HepG2 (cell line): ENCODE results near the gene GCN1. TPM values are rescaled to one million over a fixed set of nuclear protein-coding genes. Genes with fewer than 3 reads are reported as not detected.

Experiments
- ATAC-seq: fragments of 200-7000 bp; cut with Tn5 transposase; 3 replicates; pipeline ENCODE4 v1.9.1; 2020; ENCODE audit warnings: mild to moderate bottlenecking, moderate library complexity
- BruUV-seq: library from RNA; stranded (reverse); fragments of 400-500 nt; replicated peaks from 2 replicates; lab custom pipeline; 2021; lab: Mats Ljungman, UMichigan
- CTCF ChIA-PET: fragments of 300-600 bp; formaldehyde crosslinking; extraction: SDS; loops from one replicate; lab custom pipeline; 2021; ENCODE audit warnings: low total read pairs, inconsistent platforms, low intra/inter-chr PET ratio; lab: Yijun Ruan, JAX
- POLR2A ChIA-PET: fragments of 350-600 bp; sonication (Branson Sonifier 250); formaldehyde crosslinking; loops from one replicate; lab custom pipeline; 2020; ENCODE audit warnings: antibody characterized with exemption, inconsistent platforms; lab: Yijun Ruan, JAX
- DNase-seq: peaks from one replicate; pipeline ENCODE4 v3.0.0-alpha.2; 2015; ENCODE audit warnings: low spot score
- FAIRE-seq: peaks from 3 replicates; lab custom pipeline; 2011; peaks lifted over from hg19 to GRCh38; lab: Jason Lieb, UNC
- H2AFZ ChIP-seq: one replicate; pipeline ENCODE4 v1.6.1; 2011; ENCODE audit warnings: low read length, inconsistent platforms
- H3K27ac ChIP-seq: fragments of 300-600 bp; 3 replicates; pipeline ENCODE4 v1.8.0; 2011; ENCODE audit warnings: mixed run types, mild to moderate bottlenecking, mixed read lengths, low read length, inconsistent platforms; ENCODE audit not compliant: insufficient read depth; ENCODE audit errors: extremely low read length
- H3K27me3 ChIP-seq, 2 experiments: fragments of 200-600 bp in 1 of 2; 2 replicates in 1 of 2; 3 replicates in 1 of 2; pipeline versions ENCODE4 v1.6.0 to v1.8.0; 2011; ENCODE audit warnings: low read length in 2 of 2, mild to moderate bottlenecking in 2 of 2, moderate library complexity in 2 of 2, inconsistent platforms in 1 of 2; ENCODE audit not compliant: insufficient read depth in 2 of 2, control insufficient read depth in 1 of 2
- H3K36me3 ChIP-seq, 2 experiments: fragments of 200-600 bp in 1 of 2; replicated peaks in 1 of 2; 2 replicates in 1 of 2; 3 replicates in 1 of 2; pipeline versions ENCODE4 v1.5.1 to v1.8.0; 2011; ENCODE audit warnings: low read length in 2 of 2, inconsistent platforms in 1 of 2; ENCODE audit not compliant: insufficient read depth in 2 of 2, control insufficient read depth in 1 of 2
- H3K4me1 ChIP-seq: 2 replicates; pipeline ENCODE4 v1.5.1; 2012; ENCODE audit warnings: low read length, inconsistent platforms; ENCODE audit not compliant: insufficient read depth
- H3K4me2 ChIP-seq: 2 replicates; pipeline ENCODE4 v1.6.0; 2011; ENCODE audit warnings: low read depth, low read length, inconsistent platforms
- H3K4me3 ChIP-seq, 3 experiments: fragments of 200-600 bp in 1 of 3; sonication (generic), shearing (Covaris generic) in 1 of 3; replicated peaks in 1 of 3; 2 replicates each; pipeline ENCODE4 v1.5.1; 2011 to 2016; ENCODE audit warnings: low read length in 3 of 3, inconsistent platforms in 2 of 3, low read depth in 2 of 3, mild to moderate bottlenecking in 2 of 3, control low read depth in 1 of 3, mixed read lengths in 1 of 3; ENCODE audit not compliant: insufficient read depth in 1 of 3
- H3K79me2 ChIP-seq: one replicate; pipeline ENCODE4 v1.6.1; 2011; ENCODE audit warnings: low read length, inconsistent platforms; ENCODE audit not compliant: insufficient read depth
- H3K9ac ChIP-seq: 2 replicates; pipeline ENCODE4 v1.6.0; 2011; ENCODE audit warnings: mild to moderate bottlenecking, low read depth, low read length, inconsistent platforms; ENCODE audit not compliant: insufficient read depth
- H3K9me3 ChIP-seq: 2 replicates; pipeline ENCODE4 v1.5.1; 2012; ENCODE audit warnings: mild to moderate bottlenecking, low read length
- H4K20me1 ChIP-seq: 2 replicates; pipeline ENCODE4 v1.6.0; 2011; ENCODE audit warnings: inconsistent platforms, mild to moderate bottlenecking, low read length, moderate library complexity; ENCODE audit not compliant: insufficient read depth
- ATAD3A ChIP-seq: sonication (generic); formaldehyde crosslinking; IDR thresholded peaks from 2 replicates; pipeline ENCODE4 v1.4.0; 2020; ENCODE audit warnings: missing genetic modification reagents
- ATM ChIP-seq: fragments of 450-650 bp; IDR thresholded peaks from 2 replicates; pipeline ENCODE4 v1.7.1; 2017; ENCODE audit warnings: mild to moderate bottlenecking, borderline replicate concordance
- BRF2 ChIP-seq: sonication (generic); formaldehyde crosslinking; IDR thresholded peaks from 2 replicates; pipeline ENCODE4 v1.8.1; 2022; ENCODE audit warnings: mild to moderate bottlenecking, missing genetic modification reagents
- FOXK2 ChIP-seq: fragments of 450-650 bp; IDR thresholded peaks from 2 replicates; pipeline ENCODE4 v1.6.1; 2016
- GABPA ChIP-seq, 2 experiments: IDR thresholded peaks; 2 replicates each; pipeline ENCODE4 v1.6.1; 2011 to 2016; ENCODE audit warnings: low read depth in 2 of 2, low read length in 1 of 2, missing biosample characterization in 1 of 2, missing genetic modification characterization in 1 of 2
- HOXA3 ChIP-seq: sonication (generic); formaldehyde crosslinking; IDR thresholded peaks from 2 replicates; pipeline ENCODE4 v1.5.0; 2020; ENCODE audit warnings: missing genetic modification reagents
- MAX ChIP-seq: IDR thresholded peaks from 2 replicates; pipeline ENCODE4 v1.6.1; 2012; ENCODE audit warnings: inconsistent platforms
- MEIS2 ChIP-seq: sonication (generic); formaldehyde crosslinking; IDR thresholded peaks from 2 replicates; pipeline ENCODE4 v1.9.0; 2021; ENCODE audit warnings: mild to moderate bottlenecking, missing genetic modification reagents
- ZBTB20 ChIP-seq: sonication (generic); formaldehyde crosslinking; IDR thresholded peaks from 2 replicates; pipeline ENCODE4 v1.8.1; 2023; ENCODE audit warnings: missing genetic modification reagents, low read depth, mild to moderate bottlenecking, borderline replicate concordance
- ZFP1 ChIP-seq: IDR thresholded peaks from 2 replicates; pipeline ENCODE4 v1.6.1; 2016
- ZNF710 ChIP-seq: sonication (generic); formaldehyde crosslinking; IDR thresholded peaks from 2 replicates; pipeline ENCODE4 v1.5.0; 2020; ENCODE audit warnings: mild to moderate bottlenecking, missing genetic modification reagents, borderline replicate concordance
- WGBS: methylation state at CpG from one replicate; pipeline ENCODE4 v1.1.6; 2017; ENCODE audit warnings: low lambda C conversion rate; 5-methylcytosine and 5-hydroxymethylcytosine counted together
- in situ Hi-C: cut with HindIII; loops from 2 replicates; pipeline ENCODE4 v1.10.0; 2017; ENCODE audit warnings: low pct_unique_long_range_greater_than_20kb; ENCODE audit not compliant: extremely low pct_ligation_motif_present
- intact Hi-C: fragments of 100-400 bp; cut with micrococcal nuclease; formaldehyde crosslinking; loops from one replicate; pipeline ENCODE4 v1.10.0; 2022; ENCODE audit not compliant: unreplicated experiment
- polyA plus RNA-seq, 8 experiments: library from polyadenylated mRNA; depleted of rRNA in 3 of 8; stranded (reverse) in 7 of 8; unstranded in 1 of 8; fragments of >200 nt; fragmentation: Illumina TruSeq in 4 of 8; extraction: Trizol in 4 of 8; gene quantifications; 2 replicates each; pipeline versions ENCODE4 v1.2.1 to v1.2.3, GENCODE V29; 2011 to 2016; ENCODE audit warnings: low read depth in 4 of 8, missing spikeins in 1 of 8, mixed read lengths in 1 of 8; ENCODE audit not compliant: insufficient read depth in 1 of 8
- total RNA-seq, 5 experiments: library from RNA; depleted of rRNA; stranded (reverse); fragments of >200 nt; fragmentation: Illumina TruSeq; extraction: Trizol; gene quantifications; 2 replicates each; pipeline ENCODE4 v1.2.3, GENCODE V29; 2016; ENCODE audit warnings: low read depth in 1 of 5
- TF ChIP-seq, protein P1 (sequence below): sonication (generic); formaldehyde crosslinking; IDR thresholded peaks from 2 replicates; pipeline ENCODE4 v1.5.0; 2020; ENCODE audit warnings: missing genetic modification reagents, mild to moderate bottlenecking, borderline replicate concordance

GCN1 gene
- total and polyA plus RNA-seq, 2 of the 13 experiments (the other 11 are each of a cell fraction or from before 2014, with no cell fraction given) = 58.2 to 83.0 TPM

DNA sequence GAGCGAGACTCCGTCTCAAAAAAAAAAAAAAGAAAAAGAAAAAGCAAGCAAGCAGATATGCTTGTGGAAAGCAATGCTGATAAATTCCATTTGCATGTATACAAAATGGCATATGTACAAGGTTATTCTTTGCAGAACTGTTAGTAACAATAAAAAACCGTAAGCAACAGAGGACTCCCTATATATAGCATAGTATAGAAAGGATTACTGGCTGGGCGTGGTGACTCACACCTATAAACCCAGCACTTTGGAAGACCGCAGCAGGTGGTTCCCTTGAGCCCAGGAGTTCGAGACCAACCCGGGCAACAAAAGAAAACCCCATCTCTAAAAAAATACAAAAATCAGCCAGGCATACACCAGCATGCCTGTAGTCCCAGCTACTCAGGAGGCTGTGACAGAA is 13.5 kb downstream of the GCN1 start:
- H4K20me1 ChIP-seq = peaks cover 23% of the 10 kb centered on the region
- no TSS peak for BruUV-seq
- ChIA-PET POLR2A (interaction anchor here (1.2 kb wide), 1 partner anchor 20 kb away, joined by 4 read pairs; the partner anchor contains the start of gene RPLP0), CTCF (no interaction called here)
- no peak overlapping the region for H3K9ac ChIP-seq
- H3K79me2 ChIP-seq = peaks cover 15% of the 10 kb centered on the region
- H3K4me3 ChIP-seq = no peak overlapping the region
- no peak overlapping the region for H3K4me2 ChIP-seq
- no peak for TF ChIP-seq ZNF710 (CRISPR knock-in tag)
- TF ChIP-seq ZBTB20 = no peak
- TF ChIP-seq BRF2 (CRISPR knock-in tag) = no peak
- TF ChIP-seq ZFP1 = no peak
- TF ChIP-seq GABPA (IDR thresholded peaks at IDR 0.05; ENCODE audit: low read depth, low read length) = no peak
- TF ChIP-seq GABPA (CRISPR knock-in tag; IDR thresholded peaks at IDR 0.05; ENCODE audit: low read depth) = no peak
- TF ChIP-seq FOXK2 = no peak
- TF ChIP-seq, protein P1, sequence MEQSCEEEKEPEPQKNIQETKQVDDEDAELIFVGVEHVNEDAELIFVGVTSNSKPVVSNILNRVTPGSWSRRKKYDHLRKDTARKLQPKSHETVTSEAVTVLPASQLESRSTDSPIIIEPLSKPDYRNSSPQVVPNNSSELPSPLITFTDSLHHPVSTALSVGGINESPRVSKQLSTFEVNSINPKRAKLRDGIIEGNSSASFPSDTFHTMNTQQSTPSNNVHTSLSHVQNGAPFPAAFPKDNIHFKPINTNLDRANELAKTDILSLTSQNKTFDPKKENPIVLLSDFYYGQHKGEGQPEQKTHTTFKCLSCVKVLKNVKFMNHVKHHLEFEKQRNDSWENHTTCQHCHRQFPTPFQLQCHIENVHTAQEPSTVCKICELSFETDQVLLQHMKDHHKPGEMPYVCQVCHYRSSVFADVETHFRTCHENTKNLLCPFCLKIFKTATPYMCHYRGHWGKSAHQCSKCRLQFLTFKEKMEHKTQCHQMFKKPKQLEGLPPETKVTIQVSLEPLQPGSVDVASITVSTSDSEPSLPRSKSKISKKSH = no peak
- no peak for TF ChIP-seq HOXA3 (CRISPR knock-in tag)
- no peak for TF ChIP-seq MEIS2 (CRISPR knock-in tag)
- TF ChIP-seq MAX = no peak
- no peak for TF ChIP-seq ATM
- TF ChIP-seq ATAD3A (CRISPR knock-in tag) = no peak
- H3K27me3 ChIP-seq = no peaks in the 10 kb centered on the region
- peaks cover 41 to 76% of the 10 kb centered on the region in 2 experiments for H3K36me3 ChIP-seq
- H3K27ac ChIP-seq = no peak overlapping the region
- no peaks in the 10 kb centered on the region for H3K9me3 ChIP-seq
- peaks cover 36% of the 10 kb centered on the region for H3K4me1 ChIP-seq
- H2AFZ ChIP-seq = no peak overlapping the region
- DNase-seq (no peak), ATAC-seq (no peak), FAIRE-seq (no peak)
- WGBS = 96% methylated on average over 7 of the region's 7 CpGs
- intact Hi-C loops = loop anchor here (10.0 kb wide), 1 partner anchor 56 kb away; no protein-coding TSS in a partner anchor
- in situ Hi-C loops = no loop called here
